Measurements from ENCODE around the gene CAPN2. TPM values are rescaled to one million over a fixed set of nuclear protein-coding genes. Genes with fewer than 3 reads are reported as not detected.
A peak's percentile ranks its signal among the peaks of the same experiment; 100 is the strongest.

Gene CAPN2
- total RNA-seq, 2 experiments from 2014 or later, result 183 to 255 TPM

DNA sequence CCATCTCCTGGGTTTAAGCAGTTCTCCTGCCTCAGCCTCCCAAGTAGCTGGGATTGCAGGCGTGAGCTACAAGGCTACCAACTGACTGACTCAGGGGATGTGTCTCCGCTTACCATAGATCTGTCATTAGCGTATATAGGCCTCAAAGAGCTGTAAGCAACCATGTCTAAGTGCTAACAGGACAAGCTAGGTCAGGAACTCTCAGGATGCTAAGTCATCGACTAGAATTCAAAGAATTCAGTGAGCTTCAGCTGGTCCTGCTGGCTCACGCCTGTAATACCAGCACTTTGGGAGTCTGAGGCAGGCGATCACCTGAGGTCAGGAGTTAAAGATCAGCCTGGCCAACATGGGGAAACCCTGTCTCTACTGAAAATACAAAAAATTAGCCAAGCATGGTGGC, 29.5 kb downstream of the CAPN2 start:
- DNase-seq (no peak), ATAC-seq (no peak)
- Mint-ChIP-seq H3K27me3 (no peaks in the 10 kb centered on the region), H3K4me1 (peaks cover 5% of the 10 kb centered on the region), H3K36me3 (peaks cover 45% of the 10 kb centered on the region), H3K27ac (no peak overlapping the region), H3K9me3 (ENCODE audit: low read depth) (no peaks in the 10 kb centered on the region), H3K4me3 (no peak overlapping the region)
- CTCF ChIA-PET, result interaction anchor here (1.4 to 1.6 kb wide), 2 partner anchors 23 to 43 kb away, joined by 3 to 5 read pairs; no protein-coding TSS in a partner anchor

DNA sequence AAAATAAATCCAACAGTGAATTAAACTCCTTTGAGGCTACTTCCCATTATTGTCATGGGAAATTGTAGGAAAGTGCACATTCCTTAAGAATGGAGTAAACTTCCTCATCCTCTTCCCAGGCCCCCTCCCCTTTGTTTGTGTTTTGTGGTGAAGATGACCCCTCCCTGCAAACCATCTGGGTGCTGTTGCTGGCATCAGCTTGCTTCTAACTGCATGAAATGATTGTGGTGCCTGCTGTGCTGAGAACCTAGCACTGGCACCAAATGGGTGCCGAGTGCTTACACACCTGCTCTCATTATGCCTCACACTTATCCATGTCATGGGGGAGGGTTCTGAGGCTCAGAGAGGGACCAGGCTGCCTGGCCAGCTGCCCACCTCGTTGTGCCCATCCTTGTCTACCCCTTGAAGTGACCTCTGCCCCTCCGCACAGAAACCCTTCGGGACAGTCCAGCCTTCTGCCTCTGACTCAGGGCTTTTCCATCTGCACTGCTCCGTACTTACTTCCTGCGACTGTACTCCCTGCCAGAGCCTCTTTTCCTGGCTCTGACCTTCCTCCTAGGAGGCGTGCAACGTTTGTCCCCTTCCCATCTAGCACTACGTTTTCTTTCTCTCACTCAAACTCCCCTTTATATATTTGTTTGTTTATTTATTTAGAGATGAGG, 30.6 kb downstream of the CAPN2 start:
- no peak overlapping the region for H3K4me3 Mint-ChIP-seq
- no peak overlapping the region for H3K27ac Mint-ChIP-seq

GRCh38 chr1:223745731-223746130, 33.4 kb downstream of the CAPN2 start:
- ATAC-seq, result no peak
- H3K4me3 Mint-ChIP-seq, result no peak overlapping the region

More for the DNA sequence above, 30.6 kb downstream of the CAPN2 start:
- Mint-ChIP-seq H3K9me3 (ENCODE audit: low read depth) (no peaks in the 10 kb centered on the region), H3K27me3 (no peaks in the 10 kb centered on the region), H3K4me1 (peaks cover 16% of the 10 kb centered on the region), H3K36me3 (peaks cover 53% of the 10 kb centered on the region)
- DNase-seq, result no peak
- CTCF ChIA-PET, result no interaction called here
- ATAC-seq, result no peak

GRCh38 chr1:223747838-223748335, 35.5 kb downstream of the CAPN2 start:
- peaks cover 63% of the 10 kb centered on the region for H3K36me3 Mint-ChIP-seq
- DNase-seq (peak; percentile 57), ATAC-seq (peak; percentile 52)
- H3K27ac Mint-ChIP-seq, result peak overlapping the region; percentile 78
- H3K4me3 Mint-ChIP-seq, result no peak overlapping the region
- peaks cover 31% of the 10 kb centered on the region for H3K4me1 Mint-ChIP-seq
- no peaks in the 10 kb centered on the region for H3K27me3 Mint-ChIP-seq
- H3K9me3 Mint-ChIP-seq (ENCODE audit: low read depth), result no peaks in the 10 kb centered on the region
- CTCF ChIA-PET, result interaction anchor here (1.2 to 7.9 kb wide), 10 partner anchors 9 to 52 kb away, joined by 5 to 76 read pairs (median 36); partner anchors contain the start of gene CAPN2

More at GRCh38 chr1:223745731-223746130, 33.4 kb downstream of the CAPN2 start:
- Mint-ChIP-seq H3K27ac (no peak overlapping the region), H3K27me3 (no peaks in the 10 kb centered on the region), H3K4me1 (peaks cover 32% of the 10 kb centered on the region), H3K9me3 (ENCODE audit: low read depth) (no peaks in the 10 kb centered on the region), H3K36me3 (peaks cover 54% of the 10 kb centered on the region)
- DNase-seq, result no peak
- CTCF ChIA-PET, result interaction anchor here (0.9 to 7.9 kb wide), 4 partner anchors 17 to 49 kb away, joined by 3 to 76 read pairs (median 23); partner anchors contain the start of gene CAPN2

DNA sequence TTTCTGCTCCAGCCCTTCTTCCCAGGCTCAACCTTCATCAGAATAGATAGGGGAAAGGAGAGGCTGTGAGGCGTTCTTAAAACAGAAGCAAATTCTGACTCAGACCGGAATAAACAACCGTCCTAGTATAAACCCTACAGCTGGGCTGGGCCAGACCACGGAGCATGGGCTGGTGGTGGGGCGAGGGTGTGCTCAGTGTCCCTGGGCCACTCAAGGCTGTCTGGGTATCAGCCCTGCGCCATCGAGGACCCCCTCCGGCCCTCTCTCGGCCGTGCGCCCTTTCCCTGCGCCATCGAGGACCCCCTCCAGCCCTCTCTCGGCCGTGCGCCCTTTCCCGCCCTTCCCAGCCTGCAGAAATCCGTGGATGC, 36.0 kb downstream of the CAPN2 start:
- peak; percentile 74 for DNase-seq
- Mint-ChIP-seq H3K4me3 (peak overlapping the region; percentile 57), H3K27me3 (no peaks in the 10 kb centered on the region), H3K27ac (peak overlapping the region; percentile 78), H3K36me3 (peaks cover 64% of the 10 kb centered on the region), H3K9me3 (ENCODE audit: low read depth) (no peaks in the 10 kb centered on the region), H3K4me1 (peaks cover 30% of the 10 kb centered on the region)
- CTCF ChIA-PET, result interaction anchor here (1.2 to 7.9 kb wide), 14 partner anchors 9 to 55 kb away, joined by 5 to 76 read pairs (median 22); partner anchors contain the start of gene CAPN2
- peak; percentile 77 for ATAC-seq

DNA sequence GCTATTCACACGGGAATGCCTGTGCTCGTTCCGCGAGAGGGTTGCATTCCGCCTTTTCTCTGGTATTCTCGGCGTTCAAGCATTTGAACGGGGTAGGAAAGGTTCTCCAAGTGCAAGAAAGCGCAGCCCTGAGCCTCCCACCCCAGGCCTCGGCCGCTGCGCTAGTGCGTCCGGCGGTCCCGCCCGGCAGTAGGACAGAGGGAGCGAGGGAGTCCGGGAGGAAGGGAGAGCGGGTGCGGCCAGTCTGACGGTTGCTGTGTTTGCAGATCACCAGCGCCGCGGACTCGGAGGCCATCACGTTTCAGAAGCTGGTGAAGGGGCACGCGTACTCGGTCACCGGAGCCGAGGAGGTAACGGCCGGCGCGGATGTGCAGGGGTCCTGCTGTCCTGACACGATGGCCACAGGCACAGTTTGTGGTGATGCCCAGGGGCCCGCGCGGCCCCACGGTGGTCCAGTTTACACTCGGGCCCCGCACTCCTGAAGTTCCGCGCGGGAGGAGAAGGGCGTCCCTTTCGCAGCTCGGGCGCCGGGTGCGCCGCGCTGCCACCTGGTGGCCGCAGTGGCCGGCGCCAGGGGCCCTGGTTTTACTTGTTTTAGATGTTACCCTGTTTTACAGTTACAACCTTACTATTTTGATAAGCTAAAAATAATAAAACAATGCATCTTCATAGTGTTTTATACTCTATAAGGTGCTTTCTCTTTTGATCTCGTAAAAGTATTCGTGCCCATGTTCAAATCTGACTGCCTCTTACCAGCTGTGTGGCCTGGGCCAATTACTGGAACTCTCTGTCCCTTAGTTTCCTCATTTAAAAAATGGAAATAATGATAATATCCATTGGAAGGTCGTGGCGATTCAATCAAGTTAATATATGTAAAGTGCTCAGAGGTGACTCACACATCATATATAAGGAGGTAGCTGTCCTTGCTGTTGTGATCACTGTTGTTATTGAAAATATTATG, 36.7 kb downstream of the CAPN2 start:
- ATAC-seq (peak; percentile 75), DNase-seq (peak; percentile 67)
- Mint-ChIP-seq H3K27me3 (no peaks in the 10 kb centered on the region), H3K9me3 (ENCODE audit: low read depth) (no peaks in the 10 kb centered on the region), H3K36me3 (peaks cover 65% of the 10 kb centered on the region), H3K27ac (peak overlapping the region; percentile 78), H3K4me3 (peak overlapping the region; percentile 57), H3K4me1 (peaks cover 30% of the 10 kb centered on the region)
- CTCF ChIA-PET, result interaction anchor here (0.7 to 7.9 kb wide), 25 partner anchors 8 to 244 kb away, joined by 3 to 76 read pairs (median 8); partner anchors contain the start of gene CAPN2

- H3K4me1 Mint-ChIP-seq, result peaks cover 30% of the 10 kb centered on the region
- ATAC-seq, result no peak
- CTCF ChIA-PET, result interaction anchor here (0.8 to 7.9 kb wide), 10 partner anchors 10 to 58 kb away, joined by 3 to 76 read pairs (median 30); partner anchors contain the start of gene CAPN2
- H3K27ac Mint-ChIP-seq, result no peak overlapping the region
- H3K9me3 Mint-ChIP-seq (ENCODE audit: low read depth), result no peaks in the 10 kb centered on the region
- DNase-seq, result no peak
- no peaks in the 10 kb centered on the region for H3K27me3 Mint-ChIP-seq
- H3K36me3 Mint-ChIP-seq, result peaks cover 56% of the 10 kb centered on the region
- H3K4me3 Mint-ChIP-seq, result no peak overlapping the region
Measured at GRCh38 chr1:223750730-223751570, 38.6 kb downstream of the CAPN2 start.

GRCh38 chr1:223751696-223752095, 39.4 kb downstream of the CAPN2 start:
- Mint-ChIP-seq H3K36me3 (peaks cover 52% of the 10 kb centered on the region), H3K27ac (no peak overlapping the region), H3K27me3 (no peaks in the 10 kb centered on the region), H3K4me3 (no peak overlapping the region), H3K9me3 (ENCODE audit: low read depth) (no peaks in the 10 kb centered on the region), H3K4me1 (peaks cover 29% of the 10 kb centered on the region)
- no peak for ATAC-seq
- no peak for DNase-seq
- CTCF ChIA-PET, result interaction anchor here (0.6 to 3.6 kb wide), 4 partner anchors 40 to 392 kb away, joined by 3 to 37 read pairs (median 6); partner anchors contain the start of gene CAPN2

DNA sequence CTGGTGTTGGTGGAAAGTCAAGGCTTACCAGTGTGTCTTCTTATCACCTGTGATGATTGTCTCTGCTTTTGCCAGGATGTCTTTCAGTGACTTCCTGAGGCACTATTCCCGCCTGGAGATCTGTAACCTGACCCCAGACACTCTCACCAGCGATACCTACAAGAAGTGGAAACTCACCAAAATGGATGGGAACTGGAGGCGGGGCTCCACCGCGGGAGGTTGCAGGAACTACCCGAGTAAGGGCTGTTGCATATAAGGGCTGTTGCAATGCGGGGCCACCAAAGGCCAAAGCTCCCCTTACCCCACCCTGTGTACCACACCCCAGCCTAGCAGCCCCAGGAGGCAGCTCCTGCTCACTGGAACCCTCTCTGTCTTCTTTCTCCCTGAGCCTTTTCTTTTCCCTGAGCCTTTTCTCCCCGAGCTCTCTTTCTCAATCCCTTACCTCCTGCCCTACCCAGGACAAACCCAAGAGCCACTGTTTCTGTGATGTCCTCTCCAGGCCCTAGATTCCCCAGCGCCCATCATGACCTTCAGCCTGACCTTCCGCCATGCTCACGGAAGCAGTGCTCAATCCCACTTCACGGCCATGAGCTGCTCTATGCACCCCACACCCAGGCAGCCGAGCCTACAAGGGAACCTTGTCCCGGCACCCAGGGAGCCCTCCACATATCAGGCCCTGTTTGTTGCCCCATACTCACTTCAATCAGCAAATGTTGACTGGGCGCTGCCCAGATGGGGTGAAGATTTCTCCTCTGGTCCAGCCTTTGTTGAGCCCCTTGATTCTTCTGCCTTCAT, 40.6 kb downstream of the CAPN2 start:
- Mint-ChIP-seq H3K36me3 (peaks cover 50% of the 10 kb centered on the region), H3K9me3 (ENCODE audit: low read depth) (no peaks in the 10 kb centered on the region), H3K27ac (no peak overlapping the region), H3K27me3 (no peaks in the 10 kb centered on the region), H3K4me1 (peaks cover 16% of the 10 kb centered on the region), H3K4me3 (no peak overlapping the region)
- ATAC-seq, result no peak
- no peak for DNase-seq
- CTCF ChIA-PET, result interaction anchor here (1.4 to 2.0 kb wide), 2 partner anchors 15 to 54 kb away, joined by 3 to 8 read pairs; no protein-coding TSS in a partner anchor

DNA sequence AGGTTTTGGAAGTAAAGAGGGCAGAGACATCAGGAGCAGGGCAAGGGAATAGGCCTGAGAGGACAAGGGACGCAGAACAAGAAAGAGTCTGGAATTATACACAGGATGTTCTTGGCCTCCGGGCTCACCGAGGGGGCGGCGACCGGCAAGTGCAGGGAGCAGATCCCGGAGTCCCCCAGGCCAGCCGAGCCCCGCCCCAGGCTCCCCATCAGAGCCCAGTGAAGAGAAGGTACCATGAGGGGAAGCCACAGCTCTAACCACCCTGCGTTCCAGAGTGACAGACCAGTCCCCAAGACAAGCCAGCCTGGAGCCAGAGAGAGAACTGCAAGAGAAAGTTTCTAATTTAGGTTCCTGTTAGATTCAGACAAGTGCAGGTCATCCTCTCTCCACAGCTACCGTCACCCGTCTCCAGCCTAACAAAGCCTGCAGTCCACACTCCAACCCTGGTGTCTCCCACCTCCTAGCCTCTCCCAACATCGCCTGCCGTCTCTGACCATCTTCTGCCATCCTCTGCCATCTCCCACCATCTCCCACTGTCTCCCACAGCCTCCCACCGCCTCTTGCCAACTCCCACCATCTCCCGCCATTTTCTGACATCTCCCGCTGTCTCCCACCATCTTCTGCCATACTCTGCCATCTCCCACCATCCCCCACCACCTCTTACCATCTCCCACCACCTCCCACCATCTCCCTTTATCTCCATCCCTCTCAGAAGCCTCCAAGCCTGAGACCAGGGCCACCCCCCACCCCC, 42.5 kb downstream of the CAPN2 start:
- CTCF ChIA-PET, result no interaction called here
- H3K27ac Mint-ChIP-seq, result no peak overlapping the region
- H3K9me3 Mint-ChIP-seq (ENCODE audit: low read depth), result no peaks in the 10 kb centered on the region
- no peak overlapping the region for H3K4me3 Mint-ChIP-seq
- ATAC-seq (no peak), DNase-seq (no peak)
- H3K36me3 Mint-ChIP-seq, result peaks cover 55% of the 10 kb centered on the region
- peaks cover 3% of the 10 kb centered on the region for H3K4me1 Mint-ChIP-seq
- H3K27me3 Mint-ChIP-seq, result no peaks in the 10 kb centered on the region

- Mint-ChIP-seq H3K4me1 (no peaks in the 10 kb centered on the region), H3K27me3 (no peaks in the 10 kb centered on the region), H3K27ac (no peak overlapping the region), H3K36me3 (peaks cover 54% of the 10 kb centered on the region), H3K4me3 (no peak overlapping the region), H3K9me3 (ENCODE audit: low read depth) (no peaks in the 10 kb centered on the region)
- DNase-seq, result no peak
- ATAC-seq, result no peak
- CTCF ChIA-PET, result no interaction called here
Measured at GRCh38 chr1:223755432-223755792, 43.1 kb downstream of the CAPN2 start.
